SK-N-SH (cell line): ENCODE measurements around the gene PRR18. TPM values are rescaled to one million over a fixed set of nuclear protein-coding genes. Genes with fewer than 3 reads are reported as not detected.

Experiments used
- CTCF ChIA-PET: fragments of 300-600, 350-600 bp; formaldehyde crosslinking; extraction: SDS; loops from one replicate; lab custom pipeline; 2021; lab: Yijun Ruan, JAX
- POLR2A ChIA-PET: fragments of 350-600 bp; sonication (Branson Sonifier 250); formaldehyde crosslinking; extraction: SDS; loops from one replicate; lab custom pipeline; 2020; ENCODE audit warnings: antibody characterized with exemption, inconsistent platforms; lab: Yijun Ruan, JAX
- DNase-seq: peaks from one replicate; pipeline ENCODE4 v3.0.0; 2012
- H2AFZ ChIP-seq: fragments of 200-600 bp; sonication (generic); 2 replicates; pipeline ENCODE4 v1.8.1; 2016; ENCODE audit warnings: antibody characterized with exemption, mild to moderate bottlenecking, low read depth
- H3F3A ChIP-seq: fragments of 200-600 bp; sonication (generic); replicated peaks from 2 replicates; pipeline ENCODE3; 2016; ENCODE audit warnings: antibody characterized with exemption, mild to moderate bottlenecking; ENCODE audit not compliant: insufficient read depth
- H3K27ac ChIP-seq, 2 experiments: fragments of 200-500 bp in 1 of 2; fragments of 200-600 bp in 1 of 2; sonication (Bioruptor generic) in 1 of 2; sonication (generic), shearing (Covaris generic) in 1 of 2; 2 replicates each; pipeline versions ENCODE4 v1.5.1 to v1.6.1; 2014 to 2016; ENCODE audit warnings: low read depth in 2 of 2, inconsistent platforms in 1 of 2, low read length in 1 of 2, mild to moderate bottlenecking in 1 of 2, mixed read lengths in 1 of 2
- H3K27me3 ChIP-seq: fragments of 200-600 bp; sonication (generic), shearing (Covaris generic); 2 replicates; pipeline ENCODE4 v1.6.1; 2016; ENCODE audit warnings: mixed run types; ENCODE audit not compliant: insufficient read depth
- H3K36me3 ChIP-seq, 2 experiments: fragments of 200-500 bp in 1 of 2; fragments of 200-600 bp in 1 of 2; sonication (Bioruptor generic) in 1 of 2; sonication (generic) in 1 of 2; replicated peaks in 1 of 2; 2 replicates each; pipeline versions ENCODE3 to v1.5.1; 2014 to 2016; ENCODE audit warnings: low read length in 1 of 2, mild to moderate bottlenecking in 1 of 2; ENCODE audit not compliant: insufficient read depth in 2 of 2, control insufficient read depth in 1 of 2
- H3K4me1 ChIP-seq, 2 experiments: fragments of 200-500 bp in 1 of 2; fragments of 200-600 bp in 1 of 2; sonication (Bioruptor generic) in 1 of 2; sonication (generic), shearing (Covaris generic) in 1 of 2; 2 replicates each; pipeline versions ENCODE4 v1.5.1 to v1.6.1; 2014 to 2016; ENCODE audit warnings: low read depth in 1 of 2, low read length in 1 of 2, mixed run types in 1 of 2; ENCODE audit not compliant: insufficient read depth in 2 of 2, control insufficient read depth in 1 of 2
- H3K4me2 ChIP-seq: fragments of 200-600 bp; sonication (generic), shearing (Covaris generic); 2 replicates; pipeline ENCODE4 v1.6.1; 2017; ENCODE audit warnings: mixed run types
- H3K4me3 ChIP-seq, 2 experiments: fragments of 200-500 bp in 1 of 2; fragments of 200-600 bp in 1 of 2; sonication (Bioruptor generic) in 1 of 2; sonication (generic), shearing (Covaris generic) in 1 of 2; 2 replicates each; pipeline versions ENCODE4 v1.5.1 to v1.8.1; 2014 to 2016; ENCODE audit warnings: low read depth in 2 of 2, inconsistent platforms in 1 of 2, low read length in 1 of 2, mild to moderate bottlenecking in 1 of 2, mixed read lengths in 1 of 2, moderate library complexity in 1 of 2
- H3K79me2 ChIP-seq: fragments of 200-600 bp; sonication (generic); 2 replicates; pipeline ENCODE4 v1.8.1; 2017; ENCODE audit warnings: mild to moderate bottlenecking; ENCODE audit not compliant: insufficient read depth
- H3K9ac ChIP-seq: fragments of 200-600 bp; sonication (generic); 2 replicates; pipeline ENCODE4 v1.6.1; 2017; ENCODE audit warnings: mixed run types
- H3K9me2 ChIP-seq: fragments of 200-600 bp; sonication (generic); 2 replicates; pipeline ENCODE4 v1.6.1; 2017; ENCODE audit warnings: mixed run types
- H3K9me3 ChIP-seq: fragments of 200-600 bp; sonication (generic); 2 replicates; pipeline ENCODE4 v1.6.1; 2017; ENCODE audit warnings: mixed run types, mild to moderate bottlenecking, moderate library complexity
- H4K20me1 ChIP-seq: fragments of 200-600 bp; sonication (generic); 2 replicates; pipeline ENCODE4 v1.6.1; 2017; ENCODE audit warnings: mild to moderate bottlenecking, mixed run types; ENCODE audit not compliant: insufficient read depth
- ELF1 ChIP-seq: IDR thresholded peaks from 2 replicates; pipeline ENCODE4 v1.4.0; 2012
- EP300 ChIP-seq, 2 experiments: IDR thresholded peaks; 2 replicates each; pipeline versions ENCODE4 v1.4.0 to v1.6.1; 2012; ENCODE audit warnings: borderline replicate concordance in 1 of 2, low read depth in 1 of 2, low read length in 1 of 2
- EZH2phosphoT487 ChIP-seq: fragments of 200-600 bp; sonication (generic); IDR thresholded peaks from 2 replicates; pipeline ENCODE4 v1.6.1; 2017; ENCODE audit warnings: low read depth, mixed run types, mild to moderate bottlenecking, antibody characterized with exemption, moderate library complexity, borderline replicate concordance
- GATA2 ChIP-seq: sonication (generic); formaldehyde crosslinking; IDR thresholded peaks from 2 replicates; pipeline ENCODE4 v1.5.0; 2020; ENCODE audit warnings: mild to moderate bottlenecking, missing genetic modification reagents
- MXI1 ChIP-seq: IDR thresholded peaks from 2 replicates; pipeline ENCODE4 v1.6.1; 2012; ENCODE audit warnings: mild to moderate bottlenecking, low read depth, low read length, improper control_type of control experiment
- NFIC ChIP-seq: IDR thresholded peaks from 2 replicates; pipeline ENCODE4 v1.4.0; 2012; ENCODE audit warnings: borderline replicate concordance
- NRF1 ChIP-seq: IDR thresholded peaks from 2 replicates; pipeline ENCODE4 v1.6.1; 2012; ENCODE audit warnings: low read depth, mild to moderate bottlenecking, low read length
- RAD21 ChIP-seq: IDR thresholded peaks from 2 replicates; pipeline ENCODE4 v1.6.1; 2012; ENCODE audit warnings: mild to moderate bottlenecking, low read length
- RFX5 ChIP-seq: IDR thresholded peaks from 2 replicates; pipeline ENCODE4 v1.6.1; 2012; ENCODE audit warnings: mild to moderate bottlenecking, improper control_type of control experiment, low read length
- RXRA ChIP-seq: IDR thresholded peaks from 2 replicates; pipeline ENCODE4 v1.4.0; 2012; ENCODE audit warnings: low read depth, mild to moderate bottlenecking, borderline replicate concordance
- SIN3A ChIP-seq: IDR thresholded peaks from 2 replicates; pipeline ENCODE4 v1.6.1; 2012; ENCODE audit warnings: low read depth, mild to moderate bottlenecking, low read length, moderate library complexity, borderline replicate concordance
- SMC3 ChIP-seq: IDR thresholded peaks from 2 replicates; pipeline ENCODE4 v1.6.1; 2012; ENCODE audit warnings: low read depth, low read length, improper control_type of control experiment
- TAF1 ChIP-seq: IDR thresholded peaks from 2 replicates; pipeline ENCODE4 v1.6.1; 2012; ENCODE audit warnings: low read depth, mild to moderate bottlenecking, low read length, moderate library complexity, borderline replicate concordance
- TCF12 ChIP-seq: IDR thresholded peaks from 2 replicates; pipeline ENCODE4 v1.4.0; 2012
- WGBS: methylation state at CpG from one replicate; pipeline ENCODE4 v1.1.6; 2017; ENCODE audit warnings: low lambda C conversion rate; 5-methylcytosine and 5-hydroxymethylcytosine counted together
- polyA plus RNA-seq, 3 experiments: library from polyadenylated mRNA; depleted of rRNA; stranded (reverse); fragments of >200 nt; gene quantifications; 2 replicates each; pipeline ENCODE4 v1.2.3, GENCODE V29; 2012
- TF ChIP-seq, protein P1 (sequence below): IDR thresholded peaks from 2 replicates; pipeline ENCODE4 v1.4.0; 2012; ENCODE audit warnings: low read depth
- TF ChIP-seq, protein P2 (sequence below): fragments of 200-600 bp; sonication (generic); IDR thresholded peaks from 2 replicates; pipeline ENCODE4 v1.6.1; 2017; ENCODE audit warnings: antibody characterized with exemption, mild to moderate bottlenecking, moderate library complexity
- TF ChIP-seq, protein P3 (sequence below): fragments of 150-350 bp; IDR thresholded peaks from 2 replicates; pipeline ENCODE4 v1.6.1; 2016; ENCODE audit warnings: mild to moderate bottlenecking, low read depth, low read length

Gene PRR18
- polyA plus RNA-seq, 1 of the 3 experiments (the other 2 are of a cell fraction): 0.02 TPM

DNA sequence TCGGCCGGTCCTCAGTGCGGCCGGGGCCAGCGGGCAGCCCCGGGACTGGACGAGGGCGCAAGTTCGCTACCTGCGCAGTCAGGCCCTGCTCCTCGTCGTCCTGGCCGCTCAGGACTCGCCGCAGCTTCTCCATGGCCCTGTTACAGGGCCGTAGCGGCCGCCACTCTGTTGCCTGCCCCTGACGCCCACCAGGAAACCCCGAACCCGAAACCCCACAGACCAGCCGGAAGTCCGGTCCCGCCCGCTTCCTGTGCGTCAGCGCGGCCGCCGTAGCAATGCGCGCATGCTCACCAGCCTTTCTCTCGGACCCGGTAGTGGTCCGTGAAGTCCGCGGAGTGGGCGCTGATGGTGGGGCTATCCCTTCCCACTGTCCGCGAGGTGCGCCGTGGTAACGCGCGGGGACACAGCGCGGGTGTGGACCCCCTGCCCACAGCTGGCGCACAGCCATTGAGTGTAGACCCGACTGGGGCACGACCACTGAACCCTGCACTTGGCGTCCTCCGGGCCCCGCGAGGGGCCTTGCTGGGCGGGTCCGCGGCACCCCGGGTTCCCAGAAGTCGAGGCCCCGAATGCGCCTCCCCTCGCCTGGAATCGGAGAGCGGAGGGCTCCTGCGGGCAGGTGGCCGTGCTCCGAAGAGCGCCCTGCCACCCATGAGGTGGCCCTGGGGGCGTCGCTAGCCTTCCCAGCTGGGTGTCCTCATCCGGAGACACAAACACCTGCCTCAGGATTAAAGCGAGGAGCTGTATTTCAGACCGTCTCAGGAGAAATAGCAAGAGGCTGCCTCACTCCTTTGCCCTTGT, 34.4 kb upstream of the PRR18 start, which contains the start of gene SFT2D1 (continued):
- TF ChIP-seq EP300 (IDR thresholded peaks at IDR 0.05; ENCODE audit: borderline replicate concordance in 1 of 2, low read depth in 1 of 2, low read length in 1 of 2): no peak
- no peak for TF ChIP-seq GATA2 (CRISPR knock-in tag)
- no peak for TF ChIP-seq EZH2phosphoT487
- TF ChIP-seq SIN3A: peak; percentile 32; the same call in 1 of the 2 replicates
- no peak for TF ChIP-seq NFIC
- TF ChIP-seq TAF1: peak; percentile 70
- TF ChIP-seq NRF1: peak; percentile 80
- TF ChIP-seq, protein P1, sequence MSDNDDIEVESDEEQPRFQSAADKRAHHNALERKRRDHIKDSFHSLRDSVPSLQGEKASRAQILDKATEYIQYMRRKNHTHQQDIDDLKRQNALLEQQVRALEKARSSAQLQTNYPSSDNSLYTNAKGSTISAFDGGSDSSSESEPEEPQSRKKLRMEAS: peak; percentile 54

DNA sequence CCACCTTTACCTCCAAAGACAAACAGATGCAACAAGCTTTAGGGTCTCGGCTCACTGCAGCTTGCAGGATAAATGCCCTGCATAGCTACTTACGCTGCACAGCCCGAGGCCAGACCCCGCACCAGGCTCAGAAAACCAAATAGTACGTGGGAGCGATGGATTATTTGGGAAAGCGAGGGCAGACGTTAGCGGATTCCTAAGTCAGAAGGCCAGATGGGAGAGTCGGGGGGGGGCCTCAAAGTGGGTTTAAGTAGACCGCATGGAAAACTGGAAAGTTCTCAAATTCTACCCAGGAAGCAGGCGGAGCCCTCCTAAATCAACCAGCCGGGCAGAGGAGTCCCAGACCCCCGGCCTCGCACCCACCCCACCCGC, 33.8 kb upstream of the PRR18 start:
- peak overlapping the region; percentile 76 to 82; a peak in 3 of 4 replicates for H3K27ac ChIP-seq
- H3K4me3 ChIP-seq: peak overlapping the region; percentile 82 to 88
- no peak for DNase-seq
- ChIA-PET POLR2A (interaction anchor here (0.6 kb wide), 1 partner anchor 11 kb away, joined by 3 read pairs; no protein-coding TSS in a partner anchor), CTCF (interaction anchor here (0.5 to 1.8 kb wide), 5 partner anchors 11 to 348 kb away, joined by 3 to 6 read pairs (median 4); no protein-coding TSS in a partner anchor)
- H3K9me2 ChIP-seq: no peaks in the 10 kb centered on the region
- no peaks in the 10 kb centered on the region for H3K27me3 ChIP-seq
- H3K9me3 ChIP-seq: no peaks in the 10 kb centered on the region
- H3K4me1 ChIP-seq: peaks cover 4 to 19% of the 10 kb centered on the region in 2 experiments; a peak in 2 of 4 replicates
- peak overlapping the region; percentile 89 for H2AFZ ChIP-seq
- no peaks in the 10 kb centered on the region for H3F3A ChIP-seq
- WGBS: 2% methylated on average over 11 of the region's 16 CpGs
- TF ChIP-seq RAD21: no peak
- TF ChIP-seq, protein P2, sequence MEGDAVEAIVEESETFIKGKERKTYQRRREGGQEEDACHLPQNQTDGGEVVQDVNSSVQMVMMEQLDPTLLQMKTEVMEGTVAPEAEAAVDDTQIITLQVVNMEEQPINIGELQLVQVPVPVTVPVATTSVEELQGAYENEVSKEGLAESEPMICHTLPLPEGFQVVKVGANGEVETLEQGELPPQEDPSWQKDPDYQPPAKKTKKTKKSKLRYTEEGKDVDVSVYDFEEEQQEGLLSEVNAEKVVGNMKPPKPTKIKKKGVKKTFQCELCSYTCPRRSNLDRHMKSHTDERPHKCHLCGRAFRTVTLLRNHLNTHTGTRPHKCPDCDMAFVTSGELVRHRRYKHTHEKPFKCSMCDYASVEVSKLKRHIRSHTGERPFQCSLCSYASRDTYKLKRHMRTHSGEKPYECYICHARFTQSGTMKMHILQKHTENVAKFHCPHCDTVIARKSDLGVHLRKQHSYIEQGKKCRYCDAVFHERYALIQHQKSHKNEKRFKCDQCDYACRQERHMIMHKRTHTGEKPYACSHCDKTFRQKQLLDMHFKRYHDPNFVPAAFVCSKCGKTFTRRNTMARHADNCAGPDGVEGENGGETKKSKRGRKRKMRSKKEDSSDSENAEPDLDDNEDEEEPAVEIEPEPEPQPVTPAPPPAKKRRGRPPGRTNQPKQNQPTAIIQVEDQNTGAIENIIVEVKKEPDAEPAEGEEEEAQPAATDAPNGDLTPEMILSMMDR: no peak
- no peak for TF ChIP-seq TCF12
- TF ChIP-seq ELF1: no peak
- TF ChIP-seq, protein P3, sequence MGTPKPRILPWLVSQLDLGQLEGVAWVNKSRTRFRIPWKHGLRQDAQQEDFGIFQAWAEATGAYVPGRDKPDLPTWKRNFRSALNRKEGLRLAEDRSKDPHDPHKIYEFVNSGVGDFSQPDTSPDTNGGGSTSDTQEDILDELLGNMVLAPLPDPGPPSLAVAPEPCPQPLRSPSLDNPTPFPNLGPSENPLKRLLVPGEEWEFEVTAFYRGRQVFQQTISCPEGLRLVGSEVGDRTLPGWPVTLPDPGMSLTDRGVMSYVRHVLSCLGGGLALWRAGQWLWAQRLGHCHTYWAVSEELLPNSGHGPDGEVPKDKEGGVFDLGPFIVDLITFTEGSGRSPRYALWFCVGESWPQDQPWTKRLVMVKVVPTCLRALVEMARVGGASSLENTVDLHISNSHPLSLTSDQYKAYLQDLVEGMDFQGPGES: no peak
- TF ChIP-seq, protein P1: no peak
- no peak for TF ChIP-seq RFX5
- no peak for TF ChIP-seq SMC3
- no peak for TF ChIP-seq RXRA
- TF ChIP-seq MXI1: no peak
- peak overlapping the region; percentile 85 for H3K4me2 ChIP-seq
- H3K9ac ChIP-seq: peak overlapping the region; percentile 90
- peaks cover 0 to 9% of the 10 kb centered on the region in 2 experiments for H3K36me3 ChIP-seq
- H3K79me2 ChIP-seq: peaks cover 58% of the 10 kb centered on the region
- peaks cover 37% of the 10 kb centered on the region for H4K20me1 ChIP-seq
